NCI-H526 (cell line): ENCODE data around the gene FAM184A.
"Not testable (repeated sequence)": the region's sequence is repeated elsewhere in the genome, so short reads cannot be mapped to it uniquely, and the experiment has no call there.

Source experiments
- DNase-seq, 2 experiments: peaks; one replicate each; lab custom pipeline; 2025; lab: John Stamatoyannopoulos, UW

FAM184A gene

DNA sequence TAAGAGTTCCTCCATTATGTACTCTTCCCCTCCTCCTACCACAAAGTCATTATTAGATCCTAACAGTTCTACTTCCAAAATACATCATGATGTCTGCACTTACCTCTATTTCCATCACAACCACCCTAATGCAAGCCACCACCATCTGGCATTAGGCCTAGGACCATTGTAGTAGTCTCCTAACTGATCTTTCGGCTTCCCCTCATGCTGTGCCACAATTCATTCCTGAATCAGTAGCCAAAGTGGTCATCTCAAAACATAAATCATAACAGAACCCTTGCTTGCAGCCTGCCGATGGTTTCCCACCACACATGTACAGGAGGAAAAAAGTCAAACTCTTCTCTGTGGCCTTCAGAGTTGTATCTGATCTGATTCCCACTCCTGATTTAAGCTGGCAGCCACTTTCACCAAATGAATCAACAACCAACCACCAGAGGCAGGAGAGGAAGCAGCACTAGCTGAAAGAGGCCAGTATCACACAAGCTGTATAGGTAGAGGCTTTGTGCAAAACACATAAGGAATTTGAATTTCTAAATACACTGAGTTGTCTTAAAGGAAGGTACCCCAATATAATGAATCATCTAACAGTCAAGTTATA, 26.1 kb downstream of the FAM184A start:
- no peak for DNase-seq

DNA sequence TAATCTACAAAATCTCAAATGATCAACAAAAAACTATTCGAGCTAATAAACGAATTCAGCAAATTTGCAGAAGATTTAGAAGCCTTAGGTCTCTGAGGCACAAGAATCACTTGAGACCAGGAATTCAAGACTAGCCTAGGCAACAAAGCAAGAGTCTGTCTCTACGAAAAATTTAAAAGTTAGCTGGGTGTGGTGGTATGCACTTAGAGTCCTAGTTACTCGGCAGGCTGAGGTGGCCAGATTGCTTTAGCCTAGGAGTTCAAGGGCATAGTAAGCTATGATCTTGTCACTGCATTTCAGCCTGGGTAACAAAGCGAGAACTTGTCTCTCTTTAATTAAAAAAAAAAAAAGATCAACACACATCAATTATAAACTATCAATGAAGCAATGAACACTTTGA, 34.2 kb downstream of the FAM184A start:
- no peak for DNase-seq

DNA sequence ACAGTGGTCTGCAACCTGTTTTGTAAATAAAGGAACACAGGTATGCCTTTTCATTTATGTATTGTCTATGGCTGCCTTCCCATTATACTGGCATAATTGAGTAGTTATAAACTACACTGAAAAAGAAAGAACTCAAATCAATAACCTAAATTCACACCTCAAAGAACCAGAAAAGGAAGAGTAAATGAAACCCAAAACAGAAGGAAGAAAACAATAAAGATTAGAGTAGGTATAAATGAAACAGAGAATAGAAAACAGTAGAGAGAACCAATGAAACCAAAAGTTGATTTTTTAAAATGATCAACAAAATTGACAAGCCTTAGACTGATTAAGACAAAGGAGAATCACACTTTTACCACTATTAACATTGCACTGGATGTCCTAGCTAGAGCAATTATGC, 34.7 kb downstream of the FAM184A start:
- DNase-seq, result no peak

DNA sequence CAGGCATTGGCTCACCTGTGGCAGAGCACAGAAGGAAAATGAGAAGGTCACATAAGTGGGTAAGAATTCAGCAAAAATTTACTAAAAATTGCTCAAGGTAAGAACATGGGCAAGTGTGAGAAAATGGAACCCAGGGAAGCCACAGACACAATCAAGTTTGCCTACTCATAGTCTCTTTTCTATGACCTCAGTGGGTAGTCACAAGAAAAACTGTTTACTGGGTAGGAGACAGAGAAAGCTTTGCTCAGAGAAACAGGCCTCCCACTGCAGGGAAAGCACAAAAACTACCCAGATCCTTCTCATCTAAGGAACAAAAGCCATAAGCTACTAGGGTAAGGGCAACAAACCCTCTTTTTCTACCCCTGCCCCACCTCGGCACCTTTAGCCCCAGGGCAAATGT, 35.2 kb downstream of the FAM184A start:
- no peak for DNase-seq

DNA sequence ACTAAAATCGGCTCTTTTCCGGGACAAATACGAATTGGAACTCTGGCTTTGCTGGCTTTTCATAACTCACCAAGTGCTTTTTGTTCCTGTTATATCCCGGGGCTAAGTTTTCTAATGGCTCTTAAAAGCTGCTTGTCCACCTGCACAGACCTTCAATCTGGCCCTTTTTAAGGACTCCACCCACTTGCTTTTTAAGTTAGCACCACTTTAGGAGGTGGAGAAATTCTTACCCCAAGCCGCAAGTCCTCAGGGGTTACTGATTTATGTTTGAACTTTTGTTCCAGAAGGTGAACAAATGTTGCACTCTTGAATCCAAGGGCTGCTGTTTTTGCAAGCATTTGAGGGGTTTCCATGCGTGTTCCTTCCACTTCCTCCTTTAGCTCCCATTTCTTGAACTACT, 37.8 kb downstream of the FAM184A start:
- no peak for DNase-seq

DNA sequence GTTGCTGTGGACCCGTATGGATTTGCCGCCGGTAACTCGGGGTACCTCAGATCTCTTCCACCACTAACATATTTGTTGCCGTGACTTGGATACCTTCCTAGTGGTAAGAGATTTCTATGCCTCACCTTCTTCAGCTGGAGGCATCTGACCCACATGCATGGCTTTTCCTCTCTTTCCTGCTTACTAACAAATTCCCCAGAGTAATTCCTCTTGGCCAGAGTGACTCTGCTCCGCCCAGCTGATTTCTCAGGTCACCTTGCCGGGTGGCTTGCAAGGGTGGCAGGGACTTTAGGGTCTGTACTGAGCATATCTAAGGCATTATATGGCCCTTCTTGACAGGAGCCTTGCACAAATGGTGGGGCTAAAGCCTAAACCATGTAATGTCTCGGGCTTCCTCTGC, 38.2 kb downstream of the FAM184A start:
- DNase-seq, result no peak

- DNase-seq, result no peak
Observed at GRCh38 chr6:119037941-119038623, 40.4 kb downstream of the FAM184A start.

DNA sequence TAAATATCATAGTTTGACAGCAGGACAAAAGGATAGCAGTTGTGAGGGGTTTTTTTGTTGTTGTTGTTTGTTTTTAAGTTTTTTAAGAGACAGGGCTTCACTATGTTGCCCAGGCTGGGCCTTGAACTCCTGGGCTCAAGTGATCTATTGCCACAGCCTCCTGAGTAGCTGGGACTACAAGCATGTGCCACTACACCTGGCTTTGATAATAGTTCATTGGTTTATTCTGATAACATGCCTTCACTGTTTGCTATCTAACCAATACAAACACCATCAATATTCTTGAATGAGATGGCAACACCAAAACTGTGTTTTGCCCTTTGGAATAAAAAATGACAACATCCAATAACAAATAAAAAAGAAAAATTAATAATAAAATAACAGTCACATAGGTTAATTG, 41.2 kb downstream of the FAM184A start:
- no peak for DNase-seq

GRCh38 chr6:119036081-119036480, 42.4 kb downstream of the FAM184A start:
- no peak for DNase-seq

DNA sequence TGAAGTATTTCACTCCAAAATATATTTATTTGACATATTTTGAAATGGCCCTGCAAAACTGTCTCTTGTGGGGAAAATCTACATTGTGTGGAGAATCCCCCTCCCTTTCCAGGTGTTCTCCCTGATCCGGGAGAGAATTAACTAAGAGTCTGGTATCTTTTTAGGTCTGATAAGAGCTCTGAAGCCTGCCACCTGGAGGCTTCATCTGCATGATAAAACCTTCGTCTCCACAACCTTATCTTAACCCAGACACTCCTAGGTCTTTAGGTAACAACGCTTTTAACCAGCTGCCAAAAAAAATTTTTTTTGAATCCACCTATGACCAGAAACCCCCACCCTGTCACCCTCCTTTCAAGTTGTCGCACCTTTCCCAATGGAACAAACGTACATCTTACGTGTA, 43.0 kb downstream of the FAM184A start:
- no peak for DNase-seq

DNA sequence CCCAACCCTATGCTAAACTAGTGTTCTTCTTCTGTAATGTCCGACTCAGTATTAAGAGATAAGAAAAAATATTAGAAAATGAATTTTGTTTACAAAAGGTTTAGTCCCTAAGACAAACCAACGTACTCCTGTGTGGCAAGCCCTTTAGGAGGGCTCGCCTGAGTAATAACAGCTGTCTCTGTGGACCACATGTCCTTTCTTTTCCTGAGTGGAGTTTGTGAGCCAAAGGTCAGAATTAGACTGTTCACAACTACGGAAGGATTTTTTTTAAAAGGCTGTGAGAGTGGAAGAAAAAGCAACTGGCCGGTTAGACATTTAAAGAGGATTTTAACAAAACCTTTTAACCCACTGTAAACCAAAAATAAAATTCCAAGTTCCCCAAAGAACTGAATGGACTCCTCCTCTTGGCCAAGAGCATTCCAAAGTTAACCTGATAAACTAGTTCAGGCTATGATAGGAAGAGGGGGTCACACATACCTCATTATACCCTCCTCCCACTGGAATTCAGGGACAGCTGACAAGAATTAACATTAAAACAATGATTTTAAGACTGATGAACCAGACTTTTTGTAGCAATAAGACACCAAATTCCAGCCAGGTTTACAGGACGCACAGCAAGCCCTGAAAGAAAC, 43.5 kb downstream of the FAM184A start:
- DNase-seq, result no peak

DNA sequence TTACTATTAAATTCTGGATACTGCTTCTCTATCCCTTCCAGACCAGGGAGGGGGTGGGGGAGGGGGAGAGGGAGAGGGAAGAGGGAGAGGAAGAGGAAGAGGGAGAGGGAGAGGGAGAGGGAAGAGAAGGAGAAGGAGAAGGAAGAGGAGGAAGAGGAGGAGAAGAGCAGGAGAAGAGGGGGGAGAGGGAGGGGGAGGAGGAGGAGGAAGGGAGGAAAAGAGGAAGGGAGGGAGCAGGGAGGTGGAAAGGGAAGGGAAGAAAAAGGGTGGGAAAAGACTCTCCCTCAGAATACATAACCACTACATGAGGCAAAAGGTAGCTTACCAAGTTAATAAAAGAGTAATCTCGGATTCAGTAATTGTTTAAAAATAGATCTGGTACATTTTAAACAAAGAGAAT, 46.0 kb downstream of the FAM184A start:
- no peak for DNase-seq

DNA sequence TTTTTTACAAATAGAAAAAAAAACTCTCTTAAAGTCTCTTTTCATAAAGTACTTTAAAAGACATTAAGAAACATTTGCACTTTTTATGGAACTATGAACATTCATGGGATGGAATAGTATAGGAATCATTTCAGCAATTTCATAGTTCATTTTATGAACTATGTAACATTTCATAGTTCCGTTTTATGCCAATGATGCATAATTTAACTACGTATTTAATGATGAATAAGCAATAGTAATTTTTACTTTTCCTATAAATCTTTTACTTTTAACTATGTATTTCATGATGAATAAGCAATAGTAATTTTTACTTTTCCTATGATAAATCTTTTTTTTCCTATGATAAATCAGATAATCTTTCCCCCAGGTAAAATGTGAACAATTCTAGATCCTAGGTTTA, 47.7 kb downstream of the FAM184A start:
- no peak for DNase-seq

- no peak for DNase-seq
Observed at GRCh38 chr6:119028091-119028490, 50.4 kb downstream of the FAM184A start.

GRCh38 chr6:119027465-119027864, 51.0 kb downstream of the FAM184A start:
- DNase-seq, result no peak

- DNase-seq, result no peak
Observed at GRCh38 chr6:119026822-119027221, 51.6 kb downstream of the FAM184A start.

- no peak for DNase-seq
Observed at GRCh38 chr6:119025793-119026192, 52.7 kb downstream of the FAM184A start.

DNA sequence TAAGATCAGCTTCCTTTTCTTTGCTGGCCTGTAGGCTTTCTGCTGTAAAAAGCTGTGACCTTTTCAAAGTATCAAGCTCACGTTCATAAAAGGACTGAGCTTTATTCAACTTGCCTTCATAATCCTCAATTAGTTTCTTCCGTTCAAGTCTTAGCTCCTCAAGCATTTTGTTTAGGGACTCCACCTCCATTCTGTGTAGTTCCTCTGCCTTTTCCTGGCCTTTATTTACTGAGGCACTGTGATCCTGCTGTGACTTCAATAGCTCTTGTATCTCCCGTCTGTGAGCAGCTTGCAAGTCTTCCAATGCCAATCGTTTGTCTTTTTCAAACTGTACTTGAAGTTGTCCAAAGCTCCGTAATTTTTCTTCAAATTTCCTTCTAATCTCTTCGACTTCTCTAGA, 54.4 kb downstream of the FAM184A start:
- DNase-seq, result no peak

GRCh38 chr6:119022796-119023195, 55.7 kb downstream of the FAM184A start:
- DNase-seq, result no peak

GRCh38 chr6:119020597-119021561, 57.6 kb downstream of the FAM184A start:
- no peak for DNase-seq

GRCh38 chr6:119015165-119015564, 63.3 kb downstream of the FAM184A start:
- DNase-seq, result not testable (repeated sequence)

DNA sequence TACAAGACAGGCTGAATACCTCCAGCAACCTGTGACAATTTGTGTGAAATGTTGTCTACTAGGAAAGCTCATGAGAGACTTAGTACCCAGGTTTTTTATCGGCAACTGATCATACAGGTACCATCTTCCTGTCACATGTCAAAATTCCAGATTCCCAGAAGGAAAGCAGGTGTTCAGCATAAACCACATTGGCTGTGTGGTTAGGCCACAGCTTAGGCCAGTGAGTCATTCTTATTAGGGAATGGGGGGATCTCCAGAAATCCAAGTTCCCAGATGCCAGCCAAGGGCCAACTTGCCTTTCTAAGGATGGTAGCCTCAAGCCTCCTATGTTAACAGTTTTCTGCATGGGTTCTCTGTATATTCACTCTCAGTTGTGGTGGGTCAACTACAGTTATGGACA, 65.9 kb downstream of the FAM184A start:
- no peak for DNase-seq
